PC-3 (cell line): ENCODE measurements around the gene NEO1. TPM values are rescaled to one million over a fixed set of nuclear protein-coding genes. Genes with fewer than 3 reads are reported as not detected.

Source experiments
- ATAC-seq: fragments of 200-7000 bp; cut with Tn5 transposase; 2 replicates; pipeline ENCODE4 v1.9.1; 2020; ENCODE audit warnings: mild to moderate bottlenecking, moderate library complexity
- BruUV-seq: library from RNA; stranded (reverse); fragments of 400-500 nt; replicated peaks from 2 replicates; lab custom pipeline; 2021; lab: Mats Ljungman, UMichigan
- CTCF ChIA-PET: fragments of 300-600 bp; sonication (Branson Sonifier 250); formaldehyde crosslinking; loops from one replicate; lab custom pipeline; 2022; ENCODE audit warnings: antibody characterized with exemption; lab: Charles Lee
- POLR2A ChIA-PET: fragments of 300-600 bp; sonication (Branson Sonifier 250); formaldehyde crosslinking; loops from one replicate; lab custom pipeline; 2022; ENCODE audit warnings: antibody characterized with exemption; ENCODE audit not compliant: unreplicated experiment; lab: Charles Lee
- DNase-seq: peaks from one replicate; pipeline ENCODE4 v3.0.0-alpha.2; 2015
- H2AFZ ChIP-seq: fragments of 300-600 bp; sonication (generic); 2 replicates; pipeline ENCODE4 v1.6.0; 2016; ENCODE audit warnings: antibody characterized with exemption, low read length
- H3F3A ChIP-seq: fragments of 300-600 bp; sonication (generic); one replicate; pipeline ENCODE4 v1.6.0; 2017; ENCODE audit warnings: antibody characterized with exemption, low read length, control low read depth, mild to moderate bottlenecking; ENCODE audit not compliant: unreplicated experiment
- H3K27ac ChIP-seq: fragments of 300-600 bp; sonication (generic); 2 replicates; pipeline ENCODE4 v1.5.1; 2016; ENCODE audit warnings: mild to moderate bottlenecking, low read length
- H3K27me3 ChIP-seq: fragments of 300-600 bp; sonication (generic); 2 replicates; pipeline ENCODE4 v1.6.1; 2016; ENCODE audit warnings: low read length, mixed read lengths
- H3K36me3 ChIP-seq: fragments of 300-600 bp; sonication (generic); 2 replicates; pipeline ENCODE4 v1.6.1; 2016; ENCODE audit warnings: low read depth, mixed run types, low read length, mixed read lengths
- H3K4me1 ChIP-seq: fragments of 300-600 bp; sonication (generic); 2 replicates; pipeline ENCODE4 v1.5.1; 2016; ENCODE audit warnings: low read length; ENCODE audit not compliant: insufficient read depth
- H3K4me2 ChIP-seq: fragments of 300-600 bp; sonication (generic); 2 replicates; pipeline ENCODE4 v1.6.0; 2016; ENCODE audit warnings: low read length
- H3K4me3 ChIP-seq: fragments of 300-600 bp; sonication (generic); 2 replicates; pipeline ENCODE4 v1.5.1; 2016; ENCODE audit warnings: mild to moderate bottlenecking, low read length, mixed read lengths
- H3K79me2 ChIP-seq: fragments of 300-600 bp; sonication (generic); 2 replicates; pipeline ENCODE4 v1.6.1; 2017; ENCODE audit warnings: low read length, mixed read lengths
- H3K9ac ChIP-seq: fragments of 300-600 bp; sonication (generic); 2 replicates; pipeline ENCODE4 v1.6.0; 2016; ENCODE audit warnings: mild to moderate bottlenecking, low read length
- H3K9me2 ChIP-seq: fragments of 300-600 bp; sonication (generic); replicated peaks from 2 replicates; pipeline ENCODE4 v1.6.1; 2016; ENCODE audit warnings: mixed run types, low read length, mixed read lengths
- H3K9me3 ChIP-seq: fragments of 300-600 bp; sonication (generic); 2 replicates; pipeline ENCODE4 v1.6.1; 2016; ENCODE audit warnings: low read length, mixed read lengths
- H4K20me1 ChIP-seq: fragments of 300-600 bp; sonication (generic); 2 replicates; pipeline ENCODE4 v1.6.1; 2016; ENCODE audit warnings: low read length, mixed read lengths
- EZH2 ChIP-seq: fragments of 300-600 bp; sonication (generic); IDR thresholded peaks from one replicate; pipeline ENCODE4 v1.6.1; 2017; ENCODE audit warnings: antibody characterized with exemption, mild to moderate bottlenecking, low read length; ENCODE audit not compliant: unreplicated experiment
- EZH2phosphoT487 ChIP-seq: fragments of 300-600 bp; sonication (generic); IDR thresholded peaks from 2 replicates; pipeline ENCODE4 v1.6.1; 2018; ENCODE audit warnings: mild to moderate bottlenecking, antibody characterized with exemption, low read length, borderline replicate concordance
- intact Hi-C: fragments of 100-400 bp; cut with micrococcal nuclease; formaldehyde crosslinking; loops from 2 replicates; pipeline ENCODE4 v1.9.0; 2023
- total RNA-seq: library from RNA; depleted of rRNA; stranded (reverse); fragments of >200 nt; gene quantifications from 2 replicates; pipeline ENCODE4 v1.2.3, GENCODE V29; 2014
- TF ChIP-seq, protein P1 (sequence below): fragments of 300-600 bp; sonication (generic); conservative IDR thresholded peaks from 2 replicates; pipeline ENCODE4 v1.5.1; 2017; ENCODE audit warnings: antibody characterized with exemption, low read depth, mild to moderate bottlenecking, low read length

The NEO1 gene
- total RNA-seq, 1 experiment from 2014 or later = 1.2 TPM

DNA sequence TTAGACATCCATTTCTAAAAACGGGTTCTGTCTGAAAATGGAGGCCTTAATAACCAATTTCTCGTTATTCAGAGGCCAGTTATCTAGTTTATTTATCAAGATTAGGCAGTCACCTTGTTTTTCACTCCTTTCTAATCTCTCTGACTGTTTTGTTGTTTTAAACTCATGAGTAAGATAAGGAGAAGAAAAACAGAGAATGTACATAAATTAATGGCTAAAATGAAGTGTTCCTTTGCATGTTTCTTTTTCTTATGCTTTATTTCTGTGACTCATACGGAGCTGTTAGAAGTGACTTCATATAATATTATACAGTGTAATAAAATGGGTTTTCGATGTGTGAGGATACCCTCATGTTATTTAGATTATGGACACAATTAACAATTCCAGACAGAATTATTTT, 22.0 kb downstream of the NEO1 start:
- H4K20me1 ChIP-seq = no peaks in the 10 kb centered on the region
- ATAC-seq (no peak), DNase-seq (no peak)
- H3K9me2 ChIP-seq = no peaks in the 10 kb centered on the region
- no peaks in the 10 kb centered on the region for H3K36me3 ChIP-seq
- H3K27me3 ChIP-seq = peaks cover 7% of the 10 kb centered on the region
- peaks cover 8% of the 10 kb centered on the region; the same call in 1 of the 2 replicates for H3K4me1 ChIP-seq
- TF ChIP-seq EZH2 (no peak), EZH2phosphoT487 (no peak)
- TF ChIP-seq, protein P1, sequence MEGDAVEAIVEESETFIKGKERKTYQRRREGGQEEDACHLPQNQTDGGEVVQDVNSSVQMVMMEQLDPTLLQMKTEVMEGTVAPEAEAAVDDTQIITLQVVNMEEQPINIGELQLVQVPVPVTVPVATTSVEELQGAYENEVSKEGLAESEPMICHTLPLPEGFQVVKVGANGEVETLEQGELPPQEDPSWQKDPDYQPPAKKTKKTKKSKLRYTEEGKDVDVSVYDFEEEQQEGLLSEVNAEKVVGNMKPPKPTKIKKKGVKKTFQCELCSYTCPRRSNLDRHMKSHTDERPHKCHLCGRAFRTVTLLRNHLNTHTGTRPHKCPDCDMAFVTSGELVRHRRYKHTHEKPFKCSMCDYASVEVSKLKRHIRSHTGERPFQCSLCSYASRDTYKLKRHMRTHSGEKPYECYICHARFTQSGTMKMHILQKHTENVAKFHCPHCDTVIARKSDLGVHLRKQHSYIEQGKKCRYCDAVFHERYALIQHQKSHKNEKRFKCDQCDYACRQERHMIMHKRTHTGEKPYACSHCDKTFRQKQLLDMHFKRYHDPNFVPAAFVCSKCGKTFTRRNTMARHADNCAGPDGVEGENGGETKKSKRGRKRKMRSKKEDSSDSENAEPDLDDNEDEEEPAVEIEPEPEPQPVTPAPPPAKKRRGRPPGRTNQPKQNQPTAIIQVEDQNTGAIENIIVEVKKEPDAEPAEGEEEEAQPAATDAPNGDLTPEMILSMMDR = no peak
- ChIA-PET CTCF (no interaction called here), POLR2A (no interaction called here)
- no peaks in the 10 kb centered on the region for H3K9me3 ChIP-seq
- BruUV-seq = no TSS peak
- H3K4me3 ChIP-seq = no peak overlapping the region
- H3K4me2 ChIP-seq = no peak overlapping the region
- H3K27ac ChIP-seq = no peak overlapping the region
- H3K9ac ChIP-seq = no peak overlapping the region
- no peak overlapping the region for H2AFZ ChIP-seq
- intact Hi-C loops = no loop called here
- no peaks in the 10 kb centered on the region for H3F3A ChIP-seq
- H3K79me2 ChIP-seq = no peaks in the 10 kb centered on the region

DNA sequence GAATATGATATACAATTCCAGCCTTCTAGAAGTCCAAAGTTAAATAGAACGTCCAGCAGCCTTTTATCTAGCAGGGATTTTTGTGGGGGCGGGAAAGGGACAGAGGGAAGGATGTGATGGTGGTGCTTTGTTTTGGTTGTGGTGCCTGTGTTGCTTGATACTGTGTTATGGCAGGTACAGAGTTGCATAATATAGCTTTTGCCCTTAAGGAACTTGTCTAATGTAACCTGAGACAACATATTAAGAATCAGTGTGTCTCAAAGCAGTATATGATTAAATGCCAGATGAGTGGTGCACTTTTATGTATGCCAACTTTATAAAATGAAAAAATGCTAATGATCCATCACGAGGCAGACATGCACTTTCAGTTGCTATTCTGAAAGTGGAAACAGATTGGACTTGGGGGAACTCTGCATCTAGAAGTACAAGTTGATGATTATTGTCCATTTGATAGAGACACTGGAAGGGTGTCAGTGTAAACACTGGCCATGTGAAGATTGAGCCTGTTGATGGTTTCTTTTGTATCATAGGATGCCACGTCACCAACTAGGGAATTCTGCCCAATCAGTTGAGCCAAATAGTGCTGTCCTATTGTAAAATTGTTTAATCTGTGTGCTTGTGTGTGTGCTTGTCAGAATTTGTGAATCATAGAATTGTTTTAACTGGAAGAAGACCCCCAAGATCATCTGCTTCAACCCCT, 23.0 kb downstream of the NEO1 start:
- no peak overlapping the region for H3K9ac ChIP-seq
- H4K20me1 ChIP-seq = no peaks in the 10 kb centered on the region
- H3K9me2 ChIP-seq = no peaks in the 10 kb centered on the region
- DNase-seq (no peak), ATAC-seq (no peak)
- H3K27ac ChIP-seq = no peak overlapping the region
- peaks cover 7% of the 10 kb centered on the region for H3K27me3 ChIP-seq
- peaks cover 8% of the 10 kb centered on the region; the same call in 1 of the 2 replicates for H3K4me1 ChIP-seq
- H3K4me2 ChIP-seq = no peak overlapping the region
- POLR2A ChIA-PET = no interaction called here
- no peaks in the 10 kb centered on the region for H3K9me3 ChIP-seq
- TF ChIP-seq EZH2phosphoT487 (no peak), EZH2 (no peak)
- TF ChIP-seq, protein P1 = no peak
- H3K36me3 ChIP-seq = no peaks in the 10 kb centered on the region
- H2AFZ ChIP-seq = no peak overlapping the region
- BruUV-seq = no TSS peak
- no peaks in the 10 kb centered on the region for H3F3A ChIP-seq
- CTCF ChIA-PET = no interaction called here
- H3K4me3 ChIP-seq = no peak overlapping the region
- no peaks in the 10 kb centered on the region for H3K79me2 ChIP-seq
- intact Hi-C loops = no loop called here

DNA sequence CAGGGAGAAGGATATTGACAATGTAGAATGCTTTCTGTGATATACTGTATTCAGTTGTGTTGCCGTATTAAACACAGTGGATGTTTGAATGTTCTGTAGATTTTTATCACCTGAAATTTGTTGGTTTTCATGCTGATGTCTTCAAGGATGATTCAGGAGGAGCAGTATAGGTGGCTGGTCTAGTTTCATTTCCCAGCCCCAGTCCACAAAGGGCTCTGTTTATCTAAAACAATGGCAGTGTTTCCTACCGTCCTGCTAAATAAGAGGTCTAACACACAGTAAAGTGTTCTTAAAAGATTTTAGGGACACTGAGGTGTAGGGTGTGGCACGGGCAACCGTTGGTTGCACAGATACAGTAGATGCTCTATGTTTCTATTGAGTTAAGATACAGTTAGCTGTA, 26.0 kb downstream of the NEO1 start:
- no peaks in the 10 kb centered on the region for H3K36me3 ChIP-seq
- CTCF ChIA-PET = no interaction called here
- H3K79me2 ChIP-seq = no peaks in the 10 kb centered on the region
- ATAC-seq = no peak
- no peak for DNase-seq
- H3K9me2 ChIP-seq = no peaks in the 10 kb centered on the region
- H3K9ac ChIP-seq = no peak overlapping the region
- no peak overlapping the region for H3K4me3 ChIP-seq
- H3K4me2 ChIP-seq = no peak overlapping the region
- no peak overlapping the region for H2AFZ ChIP-seq
- intact Hi-C loops = no loop called here
- H3K27ac ChIP-seq = no peak overlapping the region
- BruUV-seq = no TSS peak
- POLR2A ChIA-PET = no interaction called here
- H3F3A ChIP-seq = no peaks in the 10 kb centered on the region
- peaks cover 8% of the 10 kb centered on the region; the same call in 1 of the 2 replicates for H3K4me1 ChIP-seq
- H4K20me1 ChIP-seq = no peaks in the 10 kb centered on the region
- no peak for TF ChIP-seq EZH2phosphoT487
- H3K9me3 ChIP-seq = no peaks in the 10 kb centered on the region
- H3K27me3 ChIP-seq = peaks cover 4% of the 10 kb centered on the region
